HFF-Myc (cell line): ENCODE measurements around the gene BOD1.

Source experiments
- DNase-seq: peaks from one replicate; pipeline ENCODE4 v3.0.0-alpha.2; 2011; ENCODE audit warnings: low read depth; ENCODE audit errors: extremely low read depth
- H3K4me3 ChIP-seq: replicated peaks from 2 replicates; pipeline ENCODE4 v1.5.1; 2011; ENCODE audit warnings: low read depth, mild to moderate bottlenecking, control low read depth, low read length
- TF ChIP-seq, protein P1 (sequence below): IDR thresholded peaks from 2 replicates; pipeline ENCODE4 v1.5.1; 2012; ENCODE audit warnings: mild to moderate bottlenecking, low read depth, low read length, control low read depth; ENCODE audit errors: missing control alignments

The BOD1 gene

DNA sequence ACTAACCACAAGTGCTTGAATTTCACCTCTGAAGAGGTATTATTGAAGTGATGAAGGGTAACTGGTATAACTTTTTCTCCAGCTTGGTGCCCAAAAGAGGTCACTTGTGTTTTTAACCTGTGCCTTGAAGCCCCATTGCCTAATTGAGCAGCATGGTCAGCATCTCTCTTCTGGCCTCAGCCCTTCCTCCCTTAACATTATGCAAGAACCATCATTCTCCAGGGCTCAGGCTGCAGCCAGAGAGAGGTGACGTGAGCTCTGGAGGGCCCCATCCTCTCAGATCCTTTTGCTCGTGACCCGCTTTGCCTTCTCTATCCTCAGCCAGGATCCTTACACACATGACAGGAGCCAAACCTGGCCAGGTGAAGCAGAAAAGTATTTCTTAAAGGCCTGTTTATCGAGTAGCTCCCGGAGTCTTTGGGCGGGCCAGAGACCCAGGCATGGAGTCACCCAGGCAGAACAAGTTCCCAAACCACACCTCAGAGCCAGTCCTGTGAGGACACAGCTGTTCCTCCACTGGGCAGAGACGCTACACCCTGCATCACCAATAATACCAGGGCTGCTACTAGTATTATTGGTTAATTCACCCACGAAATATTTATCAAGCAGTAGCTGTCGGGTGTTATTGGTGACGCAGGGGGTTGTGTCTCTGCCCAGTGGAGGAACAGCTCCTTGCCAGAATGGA lies 29.6 kb upstream of the BOD1 start:
- DNase-seq, result no peak
- H3K4me3 ChIP-seq, result no peak overlapping the region
- TF ChIP-seq, protein P1, sequence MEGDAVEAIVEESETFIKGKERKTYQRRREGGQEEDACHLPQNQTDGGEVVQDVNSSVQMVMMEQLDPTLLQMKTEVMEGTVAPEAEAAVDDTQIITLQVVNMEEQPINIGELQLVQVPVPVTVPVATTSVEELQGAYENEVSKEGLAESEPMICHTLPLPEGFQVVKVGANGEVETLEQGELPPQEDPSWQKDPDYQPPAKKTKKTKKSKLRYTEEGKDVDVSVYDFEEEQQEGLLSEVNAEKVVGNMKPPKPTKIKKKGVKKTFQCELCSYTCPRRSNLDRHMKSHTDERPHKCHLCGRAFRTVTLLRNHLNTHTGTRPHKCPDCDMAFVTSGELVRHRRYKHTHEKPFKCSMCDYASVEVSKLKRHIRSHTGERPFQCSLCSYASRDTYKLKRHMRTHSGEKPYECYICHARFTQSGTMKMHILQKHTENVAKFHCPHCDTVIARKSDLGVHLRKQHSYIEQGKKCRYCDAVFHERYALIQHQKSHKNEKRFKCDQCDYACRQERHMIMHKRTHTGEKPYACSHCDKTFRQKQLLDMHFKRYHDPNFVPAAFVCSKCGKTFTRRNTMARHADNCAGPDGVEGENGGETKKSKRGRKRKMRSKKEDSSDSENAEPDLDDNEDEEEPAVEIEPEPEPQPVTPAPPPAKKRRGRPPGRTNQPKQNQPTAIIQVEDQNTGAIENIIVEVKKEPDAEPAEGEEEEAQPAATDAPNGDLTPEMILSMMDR, result no peak

DNA sequence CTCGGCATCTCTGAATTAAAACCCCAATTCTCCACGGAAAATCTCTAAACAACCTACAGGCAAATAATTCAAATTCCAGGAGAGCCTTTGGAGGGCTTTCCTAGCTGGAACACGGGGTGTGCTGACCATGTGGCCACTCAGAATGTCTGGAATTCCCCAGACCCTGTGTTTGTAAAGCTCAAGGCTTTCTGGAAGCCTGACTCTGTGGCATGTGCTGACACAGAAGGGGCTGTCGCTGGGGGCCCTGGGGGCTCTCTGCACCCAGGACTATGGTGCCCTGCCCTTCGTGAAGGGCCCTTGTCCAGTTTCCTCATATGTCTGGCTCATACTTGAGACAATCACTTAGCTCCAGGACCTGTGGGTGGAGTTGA lies 29.0 kb upstream of the BOD1 start:
- DNase-seq, result no peak
- H3K4me3 ChIP-seq, result no peak overlapping the region
- TF ChIP-seq, protein P1, result no peak

DNA sequence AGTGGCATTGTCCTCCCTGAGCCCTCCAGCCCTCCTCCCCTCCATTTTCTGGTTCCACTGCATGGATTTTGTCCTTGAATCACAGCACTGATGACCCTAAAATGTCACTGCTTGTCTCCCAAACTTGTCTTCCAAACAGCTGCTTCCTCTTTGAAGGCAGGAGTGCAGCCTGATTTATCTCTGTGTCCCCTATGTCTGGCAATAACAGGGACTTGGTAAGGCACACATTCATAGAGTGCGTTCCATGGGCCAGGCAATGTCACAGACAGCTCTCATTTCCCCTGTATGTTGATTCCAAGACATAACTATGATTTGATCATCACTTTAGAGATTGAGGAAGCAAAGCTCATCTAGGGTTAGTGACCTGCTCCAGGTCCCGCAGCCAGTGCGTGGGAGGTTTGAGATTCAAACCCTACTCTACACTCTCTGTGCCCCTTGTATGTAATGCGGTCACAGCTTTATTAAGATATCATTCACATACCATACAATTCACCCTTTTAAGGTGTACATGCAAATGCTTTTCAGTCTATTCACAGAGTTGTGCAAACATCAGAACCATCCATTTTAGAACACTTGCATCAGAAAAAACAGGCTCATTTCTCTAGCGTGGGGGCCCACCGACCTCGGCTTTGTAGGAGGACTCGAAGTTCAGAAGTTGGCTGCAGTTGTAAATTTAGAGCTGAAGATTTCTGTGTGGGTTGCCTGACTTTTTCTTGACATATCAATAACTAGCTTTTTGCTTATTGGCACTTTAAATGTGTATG lies 28.4 kb upstream of the BOD1 start:
- no peak for DNase-seq
- TF ChIP-seq, protein P1, result no peak
- no peak overlapping the region for H3K4me3 ChIP-seq

DNA sequence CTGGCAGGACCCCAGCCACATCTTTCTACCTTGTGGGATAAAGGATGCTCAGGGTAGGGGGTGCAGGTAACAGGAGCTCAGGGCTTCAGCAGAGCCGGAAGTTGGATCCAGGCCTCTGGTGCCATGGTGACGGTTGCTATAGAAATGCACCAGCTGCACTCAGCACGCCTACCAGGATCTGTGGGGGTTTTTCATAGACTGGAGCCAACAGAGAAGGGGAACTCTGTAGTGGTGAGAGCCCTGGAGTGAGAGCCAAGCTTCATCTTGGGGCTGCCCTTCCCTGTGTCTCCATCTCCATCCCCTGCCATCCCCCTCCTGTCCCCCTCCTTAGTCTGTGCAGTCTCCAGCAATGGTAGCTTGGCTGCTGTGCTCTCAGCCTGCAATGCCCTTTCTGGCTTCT lies 27.5 kb upstream of the BOD1 start:
- no peak for DNase-seq
- TF ChIP-seq, protein P1, result no peak
- H3K4me3 ChIP-seq, result no peak overlapping the region

DNA sequence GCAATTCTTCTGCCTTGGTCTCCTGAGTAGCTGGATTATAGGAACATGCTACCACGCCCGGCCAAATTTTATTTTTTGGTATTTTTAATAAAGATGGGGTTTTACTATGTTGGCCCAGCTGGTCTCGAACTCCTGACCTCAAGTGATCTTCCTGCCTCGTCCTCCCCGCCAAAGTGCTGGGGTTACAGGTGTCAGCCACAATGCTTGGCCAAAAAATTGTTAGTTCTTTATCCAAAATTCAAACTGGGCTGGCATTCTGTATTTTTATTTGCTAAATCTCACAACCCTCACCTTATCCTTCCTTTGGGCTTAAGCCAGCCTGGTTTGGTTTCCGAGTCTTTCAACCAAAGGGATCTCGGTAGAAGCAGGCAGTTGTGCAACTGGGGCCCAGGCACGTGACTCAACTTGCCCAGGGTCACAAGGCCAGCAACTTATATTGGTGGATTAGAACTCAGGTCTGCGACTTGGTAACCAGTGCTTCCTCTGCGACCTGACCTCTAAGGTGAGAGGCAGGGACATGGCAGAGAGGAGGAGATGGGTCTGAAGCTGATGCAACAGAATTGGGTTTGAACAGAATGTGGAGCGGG lies 26.5 kb upstream of the BOD1 start:
- no peak overlapping the region for H3K4me3 ChIP-seq
- TF ChIP-seq, protein P1, result no peak
- no peak for DNase-seq

DNA sequence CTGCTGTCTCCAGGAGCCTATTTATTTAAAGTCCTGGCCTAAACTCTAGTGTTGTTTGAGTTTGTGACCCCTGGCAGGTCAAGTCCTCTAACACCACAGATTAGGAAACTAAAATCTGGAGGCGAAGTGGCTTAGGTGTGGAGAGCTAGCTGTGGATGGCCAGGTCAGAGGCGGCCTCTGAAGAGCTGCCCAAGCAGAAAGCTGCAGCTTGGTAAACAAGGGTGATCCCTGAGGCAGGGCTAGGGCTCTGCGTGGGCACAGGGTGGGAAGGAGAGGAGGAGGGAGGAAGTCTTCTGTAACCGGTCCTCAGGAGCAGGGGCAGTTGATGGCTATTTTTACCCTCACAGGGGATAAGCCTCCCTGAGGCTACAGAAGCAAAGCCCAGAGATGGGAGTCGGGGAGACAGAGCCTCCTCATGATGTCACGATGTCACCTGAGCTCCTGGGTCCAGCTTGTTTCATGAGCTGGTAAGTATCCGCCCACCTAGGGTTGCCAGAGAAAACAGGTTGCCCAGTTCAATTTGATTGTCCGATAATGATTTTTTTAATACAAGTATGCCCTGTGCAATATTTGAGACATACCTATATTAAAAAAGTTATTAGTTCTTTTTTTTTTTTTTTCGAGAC lies 25.9 kb upstream of the BOD1 start:
- DNase-seq, result no peak
- TF ChIP-seq, protein P1, result no peak
- H3K4me3 ChIP-seq, result no peak overlapping the region
